GM19238 (cell line): ENCODE data around the gene MOV10.
A peak's percentile ranks its signal among the peaks of the same experiment; 100 is the strongest.
"Not testable (repeated sequence)": the region's sequence is repeated elsewhere in the genome, so short reads cannot be mapped to it uniquely, and the experiment has no call there.

ENCODE experiments used
- DNase-seq: peaks from one replicate; pipeline ENCODE4 v3.0.0; 2011; ENCODE audit warnings: low spot score; ENCODE audit not compliant: insufficient read length

MOV10 gene, protein sequence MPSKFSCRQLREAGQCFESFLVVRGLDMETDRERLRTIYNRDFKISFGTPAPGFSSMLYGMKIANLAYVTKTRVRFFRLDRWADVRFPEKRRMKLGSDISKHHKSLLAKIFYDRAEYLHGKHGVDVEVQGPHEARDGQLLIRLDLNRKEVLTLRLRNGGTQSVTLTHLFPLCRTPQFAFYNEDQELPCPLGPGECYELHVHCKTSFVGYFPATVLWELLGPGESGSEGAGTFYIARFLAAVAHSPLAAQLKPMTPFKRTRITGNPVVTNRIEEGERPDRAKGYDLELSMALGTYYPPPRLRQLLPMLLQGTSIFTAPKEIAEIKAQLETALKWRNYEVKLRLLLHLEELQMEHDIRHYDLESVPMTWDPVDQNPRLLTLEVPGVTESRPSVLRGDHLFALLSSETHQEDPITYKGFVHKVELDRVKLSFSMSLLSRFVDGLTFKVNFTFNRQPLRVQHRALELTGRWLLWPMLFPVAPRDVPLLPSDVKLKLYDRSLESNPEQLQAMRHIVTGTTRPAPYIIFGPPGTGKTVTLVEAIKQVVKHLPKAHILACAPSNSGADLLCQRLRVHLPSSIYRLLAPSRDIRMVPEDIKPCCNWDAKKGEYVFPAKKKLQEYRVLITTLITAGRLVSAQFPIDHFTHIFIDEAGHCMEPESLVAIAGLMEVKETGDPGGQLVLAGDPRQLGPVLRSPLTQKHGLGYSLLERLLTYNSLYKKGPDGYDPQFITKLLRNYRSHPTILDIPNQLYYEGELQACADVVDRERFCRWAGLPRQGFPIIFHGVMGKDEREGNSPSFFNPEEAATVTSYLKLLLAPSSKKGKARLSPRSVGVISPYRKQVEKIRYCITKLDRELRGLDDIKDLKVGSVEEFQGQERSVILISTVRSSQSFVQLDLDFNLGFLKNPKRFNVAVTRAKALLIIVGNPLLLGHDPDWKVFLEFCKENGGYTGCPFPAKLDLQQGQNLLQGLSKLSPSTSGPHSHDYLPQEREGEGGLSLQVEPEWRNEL

GRCh38 chr1:112674440-112674985, at the start of gene MOV10:
Gene MOV10, plus strand, starts transcription at chr1:112674659. Its CDS starts 254 bp downstream, at chr1:112674913.
- DNase-seq = peak; percentile 62

DNA sequence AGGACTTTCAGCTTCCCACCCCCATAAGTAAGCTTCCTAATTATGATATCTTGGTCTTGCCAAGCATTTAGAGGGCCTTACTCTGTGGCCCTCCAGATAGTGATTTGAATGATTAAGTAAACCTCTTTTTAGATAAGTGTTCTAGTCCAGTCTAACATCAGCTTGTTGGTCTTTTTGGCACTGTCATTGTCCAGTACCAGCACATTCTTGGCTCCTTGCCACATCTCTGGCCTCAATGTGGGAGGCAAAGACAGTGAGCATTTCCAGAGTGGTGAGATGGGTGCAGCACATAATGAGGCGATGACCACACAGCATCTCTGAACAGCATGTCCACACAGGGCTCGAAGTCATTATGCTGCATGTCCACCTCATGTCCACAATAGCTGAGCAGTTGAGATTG, 48.8 kb upstream of the MOV10 start:
- no peak for DNase-seq

GRCh38 chr1:112626193-112626592, 48.3 kb upstream of the MOV10 start:
- no peak for DNase-seq

- DNase-seq = no peak
Measured at GRCh38 chr1:112626887-112627286, 47.6 kb upstream of the MOV10 start.

- DNase-seq = no peak
Measured at GRCh38 chr1:112628516-112628915, 45.9 kb upstream of the MOV10 start.

DNA sequence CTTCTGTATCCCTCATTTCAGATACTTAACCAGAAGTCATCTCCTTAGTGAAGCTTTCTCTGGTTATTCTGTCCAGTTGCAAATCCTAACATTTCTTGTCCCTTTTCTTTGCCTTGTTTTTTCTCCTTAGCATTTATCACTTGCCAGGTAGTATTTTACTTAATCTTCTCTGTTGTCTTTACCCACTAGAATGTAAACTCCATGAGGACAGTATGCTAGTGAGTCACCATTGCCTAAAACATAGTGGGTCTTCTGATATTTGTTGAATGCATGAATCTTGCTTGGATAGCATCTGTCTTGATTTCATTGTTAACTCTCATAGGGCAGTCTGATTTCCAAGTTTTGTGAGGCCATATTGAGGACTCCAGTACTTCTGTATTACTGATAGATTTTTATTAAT, 45.2 kb upstream of the MOV10 start:
- DNase-seq = no peak

DNA sequence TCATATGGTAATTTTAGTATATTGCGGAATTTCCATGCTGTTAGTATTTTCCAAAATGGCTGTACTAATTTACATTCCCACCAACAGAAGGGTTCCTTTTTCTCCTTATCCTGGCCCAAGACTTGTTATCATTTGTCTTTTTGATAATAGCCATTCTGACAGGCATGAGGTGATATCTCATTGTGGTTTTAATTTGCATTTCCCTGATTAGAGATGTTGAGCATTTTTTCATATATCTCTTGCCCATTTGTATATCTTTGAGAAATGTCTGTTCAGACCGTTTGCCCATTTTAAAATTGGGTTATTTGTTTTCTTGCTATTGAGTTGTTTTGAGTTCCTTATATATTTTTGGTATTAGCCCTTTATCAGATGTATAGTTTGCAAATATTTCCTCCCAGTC, 40.8 kb upstream of the MOV10 start:
- no peak for DNase-seq

DNA sequence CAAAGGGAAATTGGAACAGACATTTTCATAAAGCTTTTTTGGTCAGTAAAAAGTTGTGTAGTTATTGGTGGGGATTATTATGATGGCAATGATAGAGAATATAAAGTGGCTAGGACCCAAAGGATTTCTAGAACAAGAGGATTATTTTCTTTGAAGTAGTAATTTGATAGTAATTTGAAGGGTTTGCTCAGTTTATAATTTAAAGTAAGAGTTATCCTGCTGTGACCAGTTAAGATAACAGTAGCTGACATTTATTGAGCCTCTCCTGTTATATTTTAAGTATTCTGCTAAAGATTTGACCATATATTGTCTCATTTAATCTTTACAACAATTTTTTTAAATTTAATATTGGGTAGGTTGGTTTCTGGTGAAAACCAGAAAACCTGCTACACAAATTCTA, 40.1 kb upstream of the MOV10 start:
- DNase-seq = no peak

DNA sequence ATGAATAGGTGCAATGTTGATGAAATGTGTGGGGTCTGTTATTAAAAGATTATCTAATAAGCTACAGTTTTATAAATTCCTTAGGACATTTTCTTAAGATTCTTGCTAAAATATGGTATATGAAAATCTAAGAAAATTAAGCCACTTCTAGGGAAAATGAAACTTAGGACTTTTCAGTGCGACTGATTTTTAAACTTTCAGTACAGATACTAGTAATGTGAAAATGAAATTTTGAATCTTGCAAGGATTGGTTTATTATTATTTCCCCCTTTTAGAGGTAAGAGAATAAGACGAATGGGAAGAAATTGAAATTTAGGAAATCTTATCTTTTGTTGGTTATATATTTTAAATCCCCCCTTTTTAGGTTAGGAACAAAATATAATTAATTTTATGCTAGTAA, 38.4 kb upstream of the MOV10 start:
- DNase-seq = no peak

- DNase-seq = no peak
Measured at GRCh38 chr1:112636597-112637253, 37.7 kb upstream of the MOV10 start.

DNA sequence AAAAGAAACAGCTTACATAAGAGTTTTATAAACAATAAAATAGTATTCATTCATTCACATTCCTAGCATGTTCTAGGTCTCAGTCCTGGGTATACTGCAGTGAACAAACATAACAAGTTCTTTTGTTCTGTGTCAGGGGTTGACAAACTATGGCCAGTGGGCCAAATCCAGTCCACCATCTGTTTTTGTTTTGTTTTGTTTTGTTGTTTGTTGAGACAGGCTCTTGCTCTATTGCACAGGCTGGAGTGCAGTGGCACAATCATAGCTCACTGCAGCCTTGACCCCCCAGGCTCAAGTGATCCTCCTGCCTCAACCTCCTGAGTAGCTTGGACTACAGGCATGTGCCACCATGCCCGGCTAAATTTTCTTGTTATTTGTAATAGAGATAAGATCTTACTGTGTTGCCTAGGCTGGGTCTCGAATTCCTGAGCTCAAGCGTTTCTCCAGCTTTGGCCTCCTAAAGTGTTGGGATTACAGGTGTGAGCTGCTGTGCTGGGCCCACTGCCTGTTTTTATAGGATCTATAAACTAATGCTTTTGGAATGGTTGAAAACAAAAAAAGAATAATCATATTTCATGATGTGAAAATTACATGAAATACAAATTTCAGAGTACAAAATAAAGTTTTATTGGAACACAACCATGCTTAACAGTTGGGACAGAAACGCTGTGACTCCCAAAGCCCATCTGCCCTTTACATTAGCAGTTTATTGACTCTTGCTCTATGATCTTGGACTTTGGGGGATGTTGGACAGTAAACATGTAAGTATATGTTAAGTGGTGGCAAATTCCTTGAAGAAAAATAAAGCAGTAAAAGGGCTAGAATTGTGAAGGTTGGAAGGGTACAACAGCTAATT, 37.0 kb upstream of the MOV10 start:
- DNase-seq = no peak

GRCh38 chr1:112638110-112638428, 36.4 kb upstream of the MOV10 start:
- DNase-seq = no peak

- DNase-seq = not testable (repeated sequence)
Measured at GRCh38 chr1:112640437-112640836, 34.0 kb upstream of the MOV10 start.

DNA sequence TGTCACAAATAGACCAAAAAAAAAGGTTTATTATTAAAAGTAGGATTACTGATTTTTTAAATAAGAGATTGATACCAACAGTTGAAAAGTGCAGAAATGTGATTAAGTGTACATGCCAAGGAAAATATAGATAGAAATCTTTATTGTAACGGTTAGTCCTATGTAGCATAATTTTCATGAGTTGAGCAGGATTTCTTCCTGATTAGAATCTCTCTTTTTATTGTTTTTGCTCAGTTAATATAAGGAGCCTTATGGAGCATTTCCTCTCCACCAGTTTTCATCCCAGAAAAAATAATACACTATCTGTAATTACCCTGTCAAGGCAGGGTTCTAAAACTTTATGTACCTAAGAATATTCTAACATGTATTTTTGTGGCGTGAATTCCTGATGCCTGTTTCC, 31.4 kb upstream of the MOV10 start:
- DNase-seq = no peak

DNA sequence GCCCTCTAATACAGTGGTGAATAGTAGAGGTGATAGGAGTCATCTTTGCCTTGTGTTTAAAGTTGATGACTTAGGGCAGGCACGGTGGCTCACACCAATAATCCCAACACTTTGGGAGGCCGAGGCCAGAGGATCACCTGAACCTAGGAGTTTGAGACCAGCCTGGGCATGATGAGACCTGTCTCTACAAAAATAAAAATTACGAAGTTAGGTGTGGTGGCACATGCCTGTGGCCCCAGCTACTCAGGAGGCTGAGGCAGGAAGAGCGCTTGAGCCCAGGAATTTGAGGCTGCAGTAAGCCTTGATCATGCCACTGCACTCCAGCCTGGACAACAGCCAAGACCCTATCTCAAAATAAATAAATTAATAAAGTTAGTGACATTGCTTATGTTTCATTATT, 28.2 kb upstream of the MOV10 start:
- no peak for DNase-seq

DNA sequence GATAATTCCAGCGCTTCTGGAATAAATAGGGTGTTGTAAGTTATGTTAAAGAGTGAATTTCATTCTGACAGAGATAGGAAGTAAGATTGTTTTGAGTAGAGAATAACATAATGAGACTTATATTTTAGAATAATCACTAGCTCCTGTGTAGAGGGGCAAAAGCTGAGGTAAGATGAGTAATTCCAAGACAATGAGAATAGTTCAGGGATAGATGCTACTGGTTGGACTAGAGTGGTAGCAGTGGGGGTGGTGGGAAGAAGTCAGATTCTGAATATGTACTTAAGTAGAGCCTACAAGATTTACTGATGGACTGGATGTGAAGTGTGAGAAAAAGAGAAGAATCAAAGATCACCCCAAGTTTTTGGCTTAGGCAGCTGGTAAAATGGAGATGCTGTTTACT, 23.3 kb upstream of the MOV10 start:
- DNase-seq = no peak

GRCh38 chr1:112665857-112666256, 8.6 kb upstream of the MOV10 start:
- DNase-seq = no peak

DNA sequence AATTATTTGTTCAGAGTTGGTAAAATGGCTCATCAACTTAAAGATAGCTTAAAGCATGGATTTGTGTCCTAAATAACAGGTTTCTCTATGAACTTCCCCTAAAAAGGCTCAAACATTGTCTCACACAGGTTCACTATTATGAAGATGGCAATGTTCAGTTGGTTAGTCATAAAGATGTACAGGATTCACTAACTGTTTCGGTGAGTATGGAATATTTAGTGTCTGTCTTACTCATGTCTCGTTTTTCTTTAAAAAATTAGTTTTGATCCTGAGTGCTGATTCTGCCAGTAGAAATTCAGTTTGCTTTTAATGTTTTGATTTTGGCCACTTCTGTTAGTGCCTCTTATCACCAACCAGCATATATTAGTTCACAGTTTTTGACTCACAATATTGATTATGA, 7.5 kb upstream of the MOV10 start:
- DNase-seq = no peak

- no peak for DNase-seq
Measured at GRCh38 chr1:112672009-112672408, 2.5 kb upstream of the MOV10 start.

GRCh38 chr1:112672842-112673241, 1.6 kb upstream of the MOV10 start:
- DNase-seq = no peak
